NCI-H69 (cell line): ENCODE results near the gene TMEM234.
A peak's percentile ranks its signal among the peaks of the same experiment; 100 is the strongest.
"Not testable (repeated sequence)": the region's sequence is repeated elsewhere in the genome, so short reads cannot be mapped to it uniquely, and the experiment has no call there.

ENCODE experiments used
- DNase-seq: peaks from one replicate; lab custom pipeline; 2025; lab: John Stamatoyannopoulos, UW

The TMEM234 gene

GRCh38 chr1:32221980-32222755 is at the start of gene TMEM234, which contains the start of gene EIF3I:
Gene TMEM234, minus strand, starts transcription at chr1:32222353. Its CDS starts 31 bp downstream, at chr1:32222322.
Gene EIF3I, plus strand, starts transcription at chr1:32222407. Its CDS starts 35 bp downstream, at chr1:32222442.
- peak; percentile 91 for DNase-seq

- no peak for DNase-seq
These were observed 47.6 kb upstream of the TMEM234 start for GRCh38 chr1:32269744-32270143.

GRCh38 chr1:32266921-32267591 is 44.9 kb upstream of the TMEM234 start:
- DNase-seq: no peak

GRCh38 chr1:32265846-32266245 is 43.7 kb upstream of the TMEM234 start:
- no peak for DNase-seq

GRCh38 chr1:32263744-32264143 is 41.6 kb upstream of the TMEM234 start:
- DNase-seq: no peak

- DNase-seq: not testable (repeated sequence)
These were observed 41.1 kb upstream of the TMEM234 start for GRCh38 chr1:32263236-32263593.

GRCh38 chr1:32257227-32257508 is 35.0 kb upstream of the TMEM234 start:
- no peak for DNase-seq

- DNase-seq: no peak
These were observed 34.5 kb upstream of the TMEM234 start for GRCh38 chr1:32256473-32257226.

- DNase-seq: no peak
These were observed 33.2 kb upstream of the TMEM234 start for GRCh38 chr1:32255072-32256071.

- no peak for DNase-seq
These were observed 29.0 kb upstream of the TMEM234 start, which contains the start of gene LCK for GRCh38 chr1:32250893-32251716. Gene LCK, plus strand, starts transcription at chr1:32251265. Its CDS starts 23,065 bp downstream, at chr1:32274330.

GRCh38 chr1:32249831-32250525 is 27.8 kb upstream of the TMEM234 start:
- DNase-seq: peak; percentile 8

GRCh38 chr1:32247983-32248889 is 26.1 kb upstream of the TMEM234 start:
- peak; percentile 78 for DNase-seq

- no peak for DNase-seq
These were observed 25.3 kb upstream of the TMEM234 start for GRCh38 chr1:32247452-32247851.

- DNase-seq: no peak
These were observed 24.7 kb upstream of the TMEM234 start, which contains the start of gene FAM167B for GRCh38 chr1:32246888-32247273. Gene FAM167B, plus strand, starts transcription at chr1:32247222. Its CDS starts 200 bp downstream, at chr1:32247422.

- peak; percentile 31 for DNase-seq
These were observed 20.2 kb upstream of the TMEM234 start for GRCh38 chr1:32242341-32242851.

- peak; percentile 58 for DNase-seq
These were observed 19.0 kb upstream of the TMEM234 start for GRCh38 chr1:32241001-32241763.

- peak; percentile 77 for DNase-seq
These were observed 18.2 kb upstream of the TMEM234 start for GRCh38 chr1:32240140-32240951.
